ENCODE data around the gene DAZAP2.
"Not testable (repeated sequence)": the region's sequence is repeated elsewhere in the genome, so short reads cannot be mapped to it uniquely, and the experiment has no call there.

Gene DAZAP2

DNA sequence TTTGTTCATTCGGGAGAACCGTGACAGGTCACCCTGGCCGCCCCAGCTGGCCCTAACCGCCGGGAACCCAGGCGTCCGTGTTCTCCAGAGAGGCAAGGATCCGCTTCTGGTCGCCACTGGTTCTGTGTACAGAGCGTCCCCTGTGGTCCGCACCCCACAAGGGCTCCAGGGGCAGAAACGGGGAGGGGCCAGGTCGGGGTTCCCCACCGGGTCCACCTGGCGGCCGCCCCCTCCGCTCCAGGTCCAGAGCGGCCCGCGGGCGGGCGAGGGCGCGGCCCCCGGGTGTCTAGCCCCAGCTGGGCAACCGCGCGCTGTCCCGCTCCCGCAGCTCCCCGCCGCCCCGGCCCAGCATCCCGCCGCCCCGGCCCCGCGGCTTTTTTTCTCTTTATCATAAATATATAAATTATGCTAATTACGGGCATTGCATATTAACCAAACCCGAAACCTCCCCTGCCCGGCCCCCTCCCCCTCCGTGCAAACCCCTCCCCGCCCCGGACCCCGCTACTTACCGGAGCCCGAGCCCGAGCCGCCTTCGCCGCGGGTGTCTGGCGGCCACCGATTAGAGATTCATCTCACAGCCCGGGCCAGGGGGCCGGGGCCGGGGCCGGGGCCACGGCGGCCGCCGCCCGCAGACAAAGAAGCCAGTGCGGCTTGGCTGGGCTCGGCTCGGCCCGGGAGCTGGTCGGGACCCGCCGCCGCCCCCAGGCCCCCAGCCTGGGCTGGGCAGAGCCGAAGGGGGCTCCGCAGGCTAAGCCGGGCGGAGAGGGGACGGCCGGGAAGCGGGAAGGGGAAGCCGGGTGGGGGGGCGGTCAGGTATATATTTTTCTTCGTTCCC lies 21.3 kb upstream of the DAZAP2 start:
- peak; percentile 67 to 68 for DNase-seq

DNA sequence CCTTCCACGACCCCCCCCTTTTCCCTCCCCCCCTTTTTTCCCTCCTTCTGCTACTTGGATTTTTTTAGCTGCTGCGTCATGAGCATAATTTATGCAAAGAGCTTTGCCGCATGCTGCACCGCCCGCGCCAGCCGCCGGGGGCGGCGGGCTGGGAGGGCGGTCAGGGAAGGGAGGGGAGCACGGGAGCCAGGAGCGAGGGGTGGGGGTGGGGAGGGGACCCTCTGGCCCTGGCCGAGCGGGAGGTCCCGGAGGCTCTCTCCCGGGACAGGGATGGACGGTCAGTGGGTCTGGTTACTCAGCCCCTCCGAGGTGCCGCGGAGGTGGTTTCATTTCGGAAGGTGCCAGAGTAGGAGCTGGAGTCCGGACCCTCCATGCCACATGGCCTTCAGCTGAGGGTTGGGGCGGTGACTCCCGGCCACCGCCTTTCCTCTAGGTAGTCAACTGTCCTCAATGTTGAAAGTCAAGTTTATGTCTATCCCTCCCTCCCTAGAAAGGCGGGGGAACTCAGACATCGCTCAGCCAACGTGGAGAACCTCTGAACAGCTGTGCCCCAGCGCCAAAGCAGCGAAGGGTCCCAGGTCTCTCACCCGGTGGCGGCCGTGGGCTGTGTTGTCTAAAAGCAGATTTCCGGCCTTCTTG lies 20.5 kb upstream of the DAZAP2 start, which contains the start of gene POU6F1:
Gene POU6F1 (minus strand): TSS at position 95 of the 639 bp plus-strand sequence. CDS start 11,226 bp downstream, outside the sequence.
- DNase-seq, result peak; percentile 79 to 82

DNA sequence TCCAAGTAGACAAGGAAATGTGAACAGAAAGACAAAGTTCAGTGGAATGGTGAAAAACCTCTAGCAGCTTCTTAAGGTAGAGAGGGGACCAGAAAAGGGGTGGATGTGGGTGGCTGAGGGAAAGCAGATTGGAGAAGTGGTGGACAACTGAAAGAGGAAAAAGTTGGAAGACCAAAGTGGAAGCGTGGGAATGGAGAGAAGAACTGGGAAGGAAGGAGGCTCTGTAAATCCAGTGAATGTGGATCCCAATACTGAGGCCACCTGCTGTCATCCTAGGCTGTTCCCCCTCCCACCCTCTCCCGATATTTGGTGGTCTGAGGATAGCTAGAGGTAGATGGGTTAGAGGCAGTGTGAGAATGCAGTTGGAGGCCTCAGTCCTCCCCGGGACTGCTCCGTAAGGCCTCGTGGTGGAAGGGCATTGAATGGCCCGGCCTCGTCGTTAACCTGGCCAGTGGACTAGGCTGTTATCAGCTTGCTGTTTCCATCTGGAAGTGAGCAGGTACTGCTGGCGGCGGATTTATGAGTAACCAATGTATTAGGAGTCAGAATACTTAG lies 19.9 kb upstream of the DAZAP2 start:
- no peak for DNase-seq

- no peak for DNase-seq
These were observed 19.3 kb upstream of the DAZAP2 start for GRCh38 chr12:51219322-51219721.

DNA sequence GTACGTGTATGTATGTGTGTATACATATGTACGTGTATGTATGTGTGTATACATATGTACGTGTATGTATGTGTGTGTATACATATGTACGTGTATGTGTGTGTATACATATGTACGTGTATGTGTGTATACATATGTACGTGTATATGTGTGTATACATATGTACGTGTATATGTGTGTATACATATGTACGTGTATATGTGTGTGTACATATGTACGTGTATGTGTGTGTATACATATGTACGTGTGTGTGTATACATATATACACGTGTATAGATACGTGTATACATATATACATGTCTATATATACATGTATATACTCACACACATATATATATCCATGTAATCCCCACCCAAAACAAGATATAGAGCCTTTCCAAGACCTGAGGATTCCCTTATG lies 18.8 kb upstream of the DAZAP2 start:
- not testable (repeated sequence) for DNase-seq

DNA sequence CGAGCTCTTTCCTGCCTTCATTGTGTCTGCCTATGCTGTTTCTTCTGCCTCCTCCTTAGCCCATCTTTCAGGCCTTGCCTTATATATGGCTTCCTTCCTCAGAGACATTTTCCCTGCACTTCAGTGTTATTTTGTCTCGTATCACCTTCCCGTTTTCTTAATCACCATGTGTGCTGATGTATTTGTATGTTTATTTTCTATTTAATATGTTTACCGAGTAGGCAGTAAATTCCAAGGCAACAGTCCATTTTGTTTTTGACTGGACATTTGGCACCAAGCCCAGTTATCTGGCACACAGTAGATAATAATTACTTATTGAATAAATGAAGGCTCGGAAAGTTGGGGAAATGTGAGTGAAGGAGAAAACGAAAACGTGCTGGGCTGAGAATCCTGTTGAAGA lies 16.2 kb upstream of the DAZAP2 start:
- no peak for DNase-seq

- DNase-seq, result no peak
These were observed 14.0 kb upstream of the DAZAP2 start for GRCh38 chr12:51224625-51225024.

- DNase-seq, result no peak
These were observed 13.4 kb upstream of the DAZAP2 start for GRCh38 chr12:51225234-51225633.

GRCh38 chr12:51225771-51226170 lies 12.9 kb upstream of the DAZAP2 start:
- DNase-seq, result no peak

DNA sequence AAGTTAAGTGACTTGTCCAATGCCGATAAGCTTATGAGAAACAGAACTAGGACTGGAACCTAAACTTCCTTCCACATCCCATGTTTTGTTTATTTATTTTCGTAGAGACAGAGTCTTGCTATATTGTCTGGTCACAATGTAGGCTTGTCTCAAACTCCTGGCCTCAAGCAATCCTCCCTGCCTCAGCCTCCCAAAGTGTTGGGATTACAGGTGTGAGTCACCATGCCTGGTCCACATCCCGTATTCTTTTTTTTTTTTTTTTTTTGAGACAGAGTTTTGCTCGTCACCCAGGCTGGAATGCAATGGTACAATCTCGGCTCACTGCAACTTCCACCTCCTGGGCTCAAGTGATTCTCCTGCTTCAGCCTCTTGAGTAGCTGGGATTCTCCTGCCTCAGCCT lies 11.5 kb upstream of the DAZAP2 start:
- DNase-seq, result not testable (repeated sequence)

DNA sequence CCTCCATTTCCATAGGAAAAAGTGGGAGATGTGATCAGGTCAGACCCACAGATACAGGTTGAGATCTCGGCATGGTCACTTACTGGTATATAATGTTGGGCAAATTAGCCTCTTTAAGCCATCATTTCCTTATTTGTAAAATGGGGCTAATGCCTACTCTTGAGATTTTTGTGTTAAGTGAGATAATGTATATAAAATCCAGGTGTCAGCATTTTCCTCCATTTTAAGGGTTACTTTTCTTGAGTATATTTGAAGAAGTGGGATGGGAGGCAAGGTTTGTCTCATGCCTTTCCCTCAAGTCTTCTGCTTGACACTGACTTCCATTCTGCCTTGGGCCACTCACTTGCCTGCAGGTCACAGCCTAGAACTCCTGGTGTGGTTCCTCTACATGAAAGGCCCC lies 10.7 kb upstream of the DAZAP2 start:
- DNase-seq, result no peak

DNA sequence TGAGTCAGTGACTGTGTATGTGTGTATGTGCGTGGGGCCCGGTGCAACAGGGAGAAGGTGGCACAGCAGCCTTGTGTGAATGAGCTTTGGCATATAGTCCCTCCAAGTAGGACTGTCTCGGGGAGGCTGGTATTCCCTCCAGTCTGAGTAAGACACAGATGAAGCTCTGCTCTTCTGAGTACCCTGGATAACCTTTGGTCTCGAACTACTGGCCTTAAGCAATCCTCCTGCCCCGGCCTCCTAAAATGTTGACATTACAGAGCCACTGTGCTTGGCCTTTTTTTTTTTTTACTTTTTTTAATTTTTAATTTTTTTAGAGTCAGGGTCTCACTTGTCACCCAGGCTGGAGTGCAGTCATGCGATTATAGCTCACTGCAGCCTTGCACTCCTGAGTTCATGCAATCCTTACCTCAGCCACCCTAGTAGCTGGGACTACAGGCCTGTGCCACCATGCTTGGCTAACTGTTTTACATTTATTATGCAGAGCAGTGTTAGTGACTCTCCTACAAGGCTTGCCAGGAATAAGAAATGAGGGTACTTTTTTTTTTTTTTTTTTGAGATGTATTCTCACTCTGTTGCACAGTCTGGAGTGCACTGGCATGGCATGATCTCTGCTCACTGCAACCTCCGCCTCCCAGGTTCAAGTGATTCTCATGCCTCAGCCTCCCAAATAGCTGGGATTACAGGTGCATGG lies 9.4 kb upstream of the DAZAP2 start:
- no peak for DNase-seq

GRCh38 chr12:51232642-51233041 lies 6.0 kb upstream of the DAZAP2 start:
- no peak for DNase-seq

DNA sequence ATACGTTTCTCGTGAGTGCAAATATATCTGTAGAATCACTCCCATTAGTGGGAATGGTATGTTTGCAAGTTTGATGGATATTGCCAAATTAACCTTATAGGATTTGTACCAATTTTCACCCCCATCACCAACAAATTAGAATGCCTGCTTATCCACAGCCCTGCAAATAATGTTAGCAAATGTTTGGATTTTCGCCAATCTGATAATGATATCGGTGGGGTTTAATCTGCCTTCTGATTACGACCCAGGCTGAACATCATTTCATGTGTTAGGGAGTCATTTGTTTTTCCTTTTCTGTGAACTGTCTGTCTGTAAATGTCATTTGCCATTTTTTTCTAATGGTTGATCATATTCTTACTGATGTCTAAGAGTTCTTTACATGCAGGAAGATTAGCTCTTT lies 4.1 kb upstream of the DAZAP2 start:
- DNase-seq, result no peak

- DNase-seq, result no peak
These were observed 553 bp upstream of the DAZAP2 start for GRCh38 chr12:51238037-51238509.

DNA sequence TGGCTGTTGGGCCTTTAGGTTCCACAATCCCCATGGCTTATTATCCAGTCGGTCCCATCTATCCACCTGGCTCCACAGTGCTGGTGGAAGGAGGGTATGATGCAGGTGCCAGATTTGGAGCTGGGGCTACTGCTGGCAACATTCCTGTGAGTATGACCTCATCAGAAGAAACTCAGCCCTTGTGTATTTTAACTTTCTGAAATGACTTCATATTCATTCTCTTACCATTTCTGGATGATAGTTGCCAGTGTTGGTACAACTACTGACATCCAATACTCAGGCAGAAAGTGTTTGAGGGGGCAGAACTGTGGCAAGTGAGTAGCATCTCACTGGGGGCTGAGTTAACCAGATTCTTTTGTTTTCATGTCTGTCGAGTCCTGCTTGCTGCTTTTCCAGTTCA lies 2.3 kb downstream of the DAZAP2 start:
- no peak for DNase-seq

DNA sequence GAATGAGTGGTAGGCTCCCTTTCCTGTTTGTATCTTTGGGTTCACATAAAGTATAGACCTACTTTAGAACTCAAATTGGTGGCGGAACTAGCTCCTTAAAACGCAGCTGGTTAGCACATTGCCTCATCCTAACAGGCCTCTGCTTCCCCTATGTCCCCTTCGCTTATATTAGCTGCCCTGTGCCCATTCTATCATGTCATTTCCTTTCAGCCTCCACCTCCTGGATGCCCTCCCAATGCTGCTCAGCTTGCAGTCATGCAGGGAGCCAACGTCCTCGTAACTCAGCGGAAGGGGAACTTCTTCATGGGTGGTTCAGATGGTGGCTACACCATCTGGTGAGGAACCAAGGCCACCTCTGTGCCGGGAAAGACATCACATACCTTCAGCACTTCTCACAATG lies 3.5 kb downstream of the DAZAP2 start:
- peak in 1 of 2 donors; percentile 58 for DNase-seq

DNA sequence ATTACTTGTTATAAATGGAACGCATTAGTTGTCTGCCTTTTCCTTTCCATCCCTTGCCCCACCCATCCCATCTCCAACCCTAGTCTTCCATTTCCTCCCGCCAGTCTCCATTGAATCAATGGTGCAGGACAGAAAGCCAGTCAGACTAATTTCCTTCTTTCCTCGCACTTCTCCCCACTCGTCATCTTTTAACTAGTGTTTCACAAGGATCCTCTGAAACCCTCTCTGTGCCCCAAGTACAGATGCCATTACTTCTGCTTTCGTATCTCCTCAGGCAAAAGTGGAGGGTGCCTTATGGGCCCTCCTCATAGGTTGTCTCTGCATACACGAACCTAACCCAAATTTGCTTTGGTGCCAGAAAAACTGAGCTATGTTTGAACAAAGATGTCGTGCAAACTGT lies 4.2 kb downstream of the DAZAP2 start:
- DNase-seq, result no peak

DNA sequence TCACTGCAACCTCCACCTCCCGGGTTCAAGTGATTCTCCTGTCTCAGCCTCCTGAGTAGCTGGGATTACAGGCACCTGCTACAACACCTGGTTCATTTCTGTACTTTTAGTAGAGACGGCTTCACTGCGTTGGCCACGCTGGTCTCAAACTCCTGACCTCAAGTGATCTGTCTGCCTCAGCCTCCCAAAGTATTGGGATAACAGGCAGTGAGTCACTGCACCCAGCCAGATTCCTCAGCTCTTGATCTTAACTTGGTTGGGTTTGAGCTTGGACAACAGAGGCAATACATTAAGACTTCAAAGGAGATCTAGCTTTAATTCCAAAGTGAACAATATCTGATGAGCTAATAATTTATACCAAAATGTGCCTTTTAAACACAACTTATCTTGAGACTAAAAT lies 5.6 kb downstream of the DAZAP2 start:
- DNase-seq, result no peak

DNA sequence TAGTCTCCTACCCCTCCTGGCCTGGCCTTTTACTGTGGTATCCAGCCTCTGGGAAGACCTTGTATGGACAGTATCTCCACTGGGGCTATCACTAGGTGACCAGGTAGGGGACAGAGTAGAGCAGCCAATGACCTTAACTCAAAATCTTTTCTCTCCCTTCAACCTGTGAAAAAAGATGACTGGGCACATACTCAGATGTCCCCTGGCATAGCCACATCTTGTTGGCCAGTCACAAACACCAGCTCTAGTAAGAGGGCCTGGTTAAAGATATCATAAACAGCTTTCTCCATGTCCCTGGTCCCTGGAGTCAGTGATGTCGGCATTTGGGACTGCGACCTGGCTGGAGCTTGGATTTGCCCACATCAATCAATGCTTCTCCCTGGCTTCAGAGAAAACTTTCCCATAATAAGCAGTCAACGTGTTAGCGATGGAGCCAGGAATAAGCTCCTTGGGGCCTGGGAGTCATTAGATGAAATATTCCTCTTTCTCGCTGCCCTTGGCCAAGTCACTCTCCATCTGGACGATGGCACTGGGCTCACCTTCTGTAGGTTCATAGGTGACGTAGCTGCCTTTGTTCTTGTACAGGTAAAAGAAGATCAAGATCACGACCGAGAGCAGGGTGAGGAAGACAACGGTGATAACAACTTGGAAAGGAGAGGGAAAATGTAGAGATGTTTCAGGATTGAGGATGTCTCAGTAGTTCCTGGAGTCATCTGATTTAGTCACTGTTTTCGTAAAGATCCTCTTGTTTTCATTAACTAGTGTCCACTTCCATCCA lies 7.0 kb downstream of the DAZAP2 start:
- no peak for DNase-seq

- peak; percentile 57 to 64 for DNase-seq
These were observed 7.7 kb downstream of the DAZAP2 start for GRCh38 chr12:51246254-51246853.
